NCI-H748 (cell line): ENCODE results near the gene MGAT4A.
A peak's percentile ranks its signal among the peaks of the same experiment; 100 is the strongest.

Experiments
- DNase-seq: peaks from one replicate; lab custom pipeline; 2025; ENCODE audit not compliant: unreplicated experiment; lab: John Stamatoyannopoulos, UW

Gene MGAT4A

DNA sequence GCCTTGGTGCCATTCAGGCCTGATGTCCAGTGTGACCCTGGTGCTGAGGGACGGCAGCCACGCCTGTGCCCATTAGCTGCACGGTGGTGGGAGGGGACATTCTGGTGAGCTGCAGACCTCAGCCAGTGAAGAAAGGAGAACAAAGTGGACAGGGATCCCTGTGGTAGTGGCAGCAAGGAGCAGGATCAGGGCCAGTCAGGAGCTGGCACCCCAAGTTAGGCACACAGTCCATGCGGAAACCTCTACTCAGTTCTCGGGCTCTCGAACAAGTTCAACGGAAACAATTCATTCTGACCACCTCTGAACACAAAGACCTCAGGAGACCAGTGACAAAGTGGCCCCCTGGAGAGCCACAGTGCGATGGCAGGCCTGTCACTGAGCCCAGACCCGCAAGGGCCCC is 152.7 kb downstream of the MGAT4A start:
- no peak for DNase-seq

DNA sequence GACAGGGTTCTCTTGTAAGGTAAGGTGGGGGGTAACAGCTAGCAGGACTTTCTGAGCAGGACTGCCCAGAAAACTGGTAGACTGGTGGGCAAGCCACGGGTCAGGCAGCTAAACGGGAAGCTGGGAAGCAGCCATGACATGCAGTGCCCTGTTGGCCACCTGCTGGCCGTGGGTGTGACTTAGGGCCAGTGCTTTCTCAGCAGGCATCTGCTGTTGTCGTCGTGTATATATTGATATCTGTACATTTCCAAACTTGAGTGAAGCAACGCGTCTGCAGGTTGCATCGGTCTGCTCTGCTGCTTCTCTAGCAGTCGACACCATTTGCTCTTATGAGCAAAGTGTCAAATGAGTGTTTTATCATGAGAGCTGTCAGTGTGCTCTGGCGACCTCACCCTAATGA is 153.6 kb downstream of the MGAT4A start:
- DNase-seq = no peak

DNA sequence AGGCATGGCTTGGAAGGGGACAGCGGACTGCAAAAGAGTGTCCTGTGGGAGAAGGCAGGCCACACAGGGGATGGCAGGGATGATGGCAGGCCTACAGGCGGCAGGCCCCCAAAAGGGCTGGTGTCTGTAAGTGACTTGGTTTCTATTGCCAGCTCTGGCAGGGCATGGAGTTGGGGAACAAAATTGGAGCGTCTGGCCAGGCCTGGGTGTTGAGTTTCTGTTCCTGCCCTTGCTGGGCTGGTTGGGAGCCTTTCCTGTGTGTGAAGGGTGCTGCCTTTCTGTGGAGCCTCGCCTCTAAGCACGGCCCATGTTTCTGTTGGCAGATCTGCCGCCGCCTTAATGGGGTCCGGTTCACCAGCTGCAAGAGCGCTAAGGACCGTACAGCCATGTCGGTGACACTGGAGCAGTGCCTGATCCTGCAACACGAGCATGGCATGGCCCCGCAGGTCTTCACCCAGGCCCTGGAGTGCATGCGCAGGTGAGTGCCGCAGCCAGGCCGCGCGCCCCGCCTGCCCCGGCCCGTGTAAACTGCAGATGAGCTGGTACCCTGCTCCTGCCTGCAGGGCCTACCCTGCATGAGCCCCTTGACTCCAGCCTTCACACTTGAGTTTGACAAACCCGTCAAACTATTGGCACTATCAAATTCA is 154.1 kb downstream of the MGAT4A start:
- no peak for DNase-seq

DNA sequence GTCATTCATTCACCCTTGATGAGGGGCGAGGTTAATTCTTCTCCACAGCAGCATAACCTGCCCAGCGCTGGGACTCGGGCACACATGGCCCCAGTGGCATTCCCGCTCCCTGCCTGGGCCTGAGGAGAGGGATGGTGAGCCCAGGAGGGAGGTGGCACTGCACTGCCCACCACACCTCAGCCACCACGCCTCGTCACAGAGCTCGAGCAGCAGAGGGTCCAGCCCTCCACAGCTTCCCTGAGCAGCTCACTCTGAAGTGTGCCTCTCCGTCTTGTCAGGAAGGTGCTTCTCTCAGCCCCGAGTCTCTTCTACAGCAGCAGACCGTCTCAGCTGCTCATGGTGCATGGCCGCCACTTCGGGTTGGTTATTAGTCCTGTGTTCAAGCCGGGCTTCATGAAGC is 157.5 kb downstream of the MGAT4A start:
- no peak for DNase-seq

DNA sequence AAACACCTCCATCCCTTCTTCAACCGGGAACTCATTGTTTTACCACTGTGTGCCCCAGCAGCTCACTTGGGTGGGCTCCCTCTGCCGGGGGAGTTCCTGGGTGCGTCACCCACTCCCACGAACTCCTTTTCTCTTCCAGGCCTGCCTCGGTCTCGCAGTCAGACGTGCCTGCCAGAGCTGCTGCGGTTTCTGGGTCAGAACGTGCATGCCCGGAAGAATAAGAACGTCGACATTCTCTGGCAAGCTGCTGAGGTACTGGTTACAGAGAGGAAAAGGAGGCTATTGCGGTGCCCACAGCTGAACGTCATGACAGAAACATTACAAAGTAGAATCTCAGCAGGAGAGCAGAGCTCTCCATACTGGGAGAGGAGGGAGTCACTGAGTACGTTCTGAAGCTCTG is 158.3 kb downstream of the MGAT4A start:
- DNase-seq = no peak

DNA sequence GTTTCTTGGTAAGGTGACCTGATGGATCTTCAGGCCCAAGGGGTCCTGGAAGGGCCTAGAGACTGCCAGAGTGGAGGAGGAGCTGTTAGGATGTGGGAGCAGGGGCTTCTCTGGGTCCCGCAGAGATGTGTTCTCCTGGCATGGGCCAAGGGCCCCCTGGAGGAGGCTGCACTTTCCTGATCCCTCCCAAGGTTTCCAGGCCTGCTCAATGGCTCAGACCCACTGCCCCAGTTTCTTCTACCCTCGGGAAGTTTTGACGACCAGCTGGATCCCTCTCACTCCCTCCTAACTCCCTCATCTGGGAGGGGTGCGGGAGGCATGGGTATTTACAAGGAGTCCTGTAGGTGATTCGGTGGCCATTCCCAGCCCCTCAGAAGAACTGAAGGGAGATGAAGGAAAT is 158.7 kb downstream of the MGAT4A start:
- DNase-seq = no peak

DNA sequence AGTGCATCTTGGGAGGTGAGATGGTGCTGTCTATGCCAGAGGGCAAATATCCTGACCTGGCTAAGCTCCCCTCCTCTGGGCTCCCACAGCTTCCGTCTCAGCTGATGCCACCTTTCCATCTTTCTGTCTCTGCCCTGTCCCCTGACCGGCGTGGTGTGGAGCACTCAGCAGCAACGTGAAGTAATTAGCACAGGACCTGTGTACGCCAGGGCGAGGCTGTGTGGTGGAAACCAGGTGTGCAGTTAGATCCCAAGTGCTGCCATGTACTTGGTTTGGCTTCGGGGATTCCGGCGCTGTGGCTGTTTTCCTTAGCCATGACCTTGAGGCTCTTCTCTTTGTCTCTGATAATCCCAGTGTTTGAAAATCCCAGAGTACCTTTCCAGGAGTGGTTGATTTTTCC is 159.1 kb downstream of the MGAT4A start:
- DNase-seq = no peak

DNA sequence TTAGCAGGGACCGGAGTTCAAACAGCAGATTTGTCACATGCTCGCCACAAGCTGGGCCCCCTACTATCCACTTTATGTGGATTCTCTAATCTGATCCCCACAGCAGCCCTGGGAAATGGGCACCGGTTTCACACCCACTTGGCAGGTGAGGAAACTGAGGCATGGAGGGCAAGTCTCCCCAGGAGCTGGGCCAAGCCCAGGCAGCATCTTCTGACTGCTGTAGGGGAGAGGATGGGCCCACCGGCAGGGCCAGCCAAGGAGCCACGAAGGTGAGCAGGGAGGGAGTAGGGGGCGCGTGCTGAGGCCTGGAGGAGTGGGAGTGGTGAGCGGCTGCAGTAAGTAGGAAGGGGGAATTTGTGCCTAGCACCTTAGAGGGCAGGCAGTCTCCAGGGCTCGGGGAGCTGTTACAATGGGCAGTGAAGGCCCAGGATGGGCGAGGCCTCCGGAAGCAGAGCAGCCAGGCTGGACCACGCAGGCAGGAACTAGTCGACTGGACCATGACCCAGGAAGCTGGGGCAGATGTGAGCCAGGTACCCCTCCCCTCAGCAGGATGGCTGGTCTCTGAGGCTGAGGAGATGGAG is 159.7 kb downstream of the MGAT4A start:
- DNase-seq = no peak

DNA sequence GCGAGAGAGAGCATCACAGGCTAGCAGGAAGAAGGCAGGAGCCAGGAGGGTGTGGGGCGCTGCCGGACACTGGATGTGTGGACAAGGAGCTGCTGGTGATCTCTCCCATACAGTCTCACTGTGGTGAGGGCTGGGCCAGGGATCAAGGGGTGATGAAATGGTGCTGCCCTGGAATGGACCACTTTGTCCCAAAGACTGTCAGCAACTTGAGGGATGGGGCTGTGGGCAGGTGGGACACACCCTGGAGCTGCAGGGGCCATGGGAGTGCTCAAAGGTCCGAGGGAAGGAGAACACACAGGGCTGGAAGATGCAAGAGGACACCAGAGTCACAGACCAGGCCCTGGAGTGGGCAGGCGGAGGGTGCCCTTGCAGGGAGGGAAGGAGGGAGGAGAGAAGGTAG is 160.6 kb downstream of the MGAT4A start:
- DNase-seq = no peak

DNA sequence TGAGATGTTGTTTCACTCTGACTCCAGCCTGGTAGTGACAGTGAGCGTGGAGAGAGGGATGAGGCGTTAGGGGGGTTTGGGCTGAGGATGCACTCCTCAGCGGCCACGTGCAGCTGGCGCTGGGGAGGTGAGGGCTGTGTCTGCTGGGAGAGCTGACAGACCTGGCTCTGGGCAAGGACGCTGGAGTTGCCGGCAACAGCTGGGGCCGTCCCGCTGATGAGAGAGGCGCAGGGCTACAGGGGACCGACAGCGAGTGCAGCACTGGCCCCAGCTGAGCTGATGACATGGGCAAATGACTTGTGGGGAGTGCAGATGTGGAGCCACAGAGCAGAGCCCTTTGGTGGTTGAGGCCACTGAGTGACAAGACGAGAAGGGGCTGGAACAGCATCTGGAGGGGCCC is 161.0 kb downstream of the MGAT4A start:
- DNase-seq = no peak

DNA sequence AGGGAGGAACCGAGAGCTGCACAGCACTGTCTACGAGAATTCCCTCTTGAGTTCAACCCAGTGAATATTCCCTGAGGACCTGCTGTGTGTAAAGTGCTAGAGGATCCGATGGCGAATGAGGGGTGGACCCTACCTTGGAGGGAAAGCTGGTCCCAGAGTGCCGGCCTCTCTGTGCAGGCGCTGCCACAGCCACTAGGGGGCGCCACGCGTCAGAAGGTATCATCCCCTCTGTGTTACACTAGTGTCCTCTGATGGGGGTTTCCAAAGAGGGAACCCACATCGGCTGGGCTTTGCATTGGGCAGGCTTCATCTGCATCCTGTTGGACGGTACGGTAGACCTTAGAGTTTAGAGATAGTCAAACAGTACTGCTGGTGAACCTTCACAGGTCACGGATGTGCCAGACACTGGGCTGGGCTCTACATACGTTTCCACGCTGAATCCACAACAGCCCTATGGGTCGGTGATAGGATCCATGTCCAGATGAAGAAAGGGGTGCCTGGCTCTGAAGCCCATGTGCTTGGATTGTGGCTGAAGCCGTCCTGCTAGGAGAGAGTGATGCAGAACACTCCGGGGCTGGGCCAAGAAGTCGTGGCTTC is 161.6 kb downstream of the MGAT4A start:
- DNase-seq = peak; percentile 24
